Forelimb muscle (tissue), 1 donor: ENCODE data around the gene TADA2B. TPM values are rescaled to one million over a fixed set of nuclear protein-coding genes. Genes with fewer than 3 reads are reported as not detected.
"Not testable (repeated sequence)": the region's sequence is repeated elsewhere in the genome, so short reads cannot be mapped to it uniquely, and the experiment has no call there.

ENCODE experiments used
- DNase-seq: peaks from one replicate; pipeline ENCODE4 v3.0.0-alpha.2; 2013; ENCODE audit warnings: low read depth
- polyA plus RNA-seq: library from polyadenylated mRNA; unstranded; fragments of 120-200 nt; gene quantifications from one replicate; pipeline ENCODE4 v1.2.1, GENCODE V29; 2013; ENCODE audit not compliant: insufficient read length

The TADA2B gene
- polyA plus RNA-seq, 1 donor: 22.0 TPM

- DNase-seq: not testable (repeated sequence)
Measured at GRCh38 chr4:7079909-7080308, 36.7 kb downstream of the TADA2B start.

- no peak for DNase-seq
Measured at GRCh38 chr4:7083597-7084563, 40.7 kb downstream of the TADA2B start.

GRCh38 chr4:7084564-7084961 is 41.4 kb downstream of the TADA2B start:
- DNase-seq: not testable (repeated sequence)

- DNase-seq: no peak
Measured at GRCh38 chr4:7086384-7086783, 43.2 kb downstream of the TADA2B start.

- DNase-seq: no peak
Measured at GRCh38 chr4:7087036-7087435, 43.9 kb downstream of the TADA2B start.

GRCh38 chr4:7089213-7089986 is 46.2 kb downstream of the TADA2B start:
- DNase-seq: no peak

GRCh38 chr4:7092026-7092425 is 48.9 kb downstream of the TADA2B start:
- DNase-seq: no peak

- no peak for DNase-seq
Measured at GRCh38 chr4:7094916-7095315, 51.7 kb downstream of the TADA2B start.

- DNase-seq: no peak
Measured at GRCh38 chr4:7095611-7096155, 52.5 kb downstream of the TADA2B start.

- DNase-seq: no peak
Measured at GRCh38 chr4:7096236-7096635, 53.1 kb downstream of the TADA2B start.

GRCh38 chr4:7101692-7102515 is 58.7 kb downstream of the TADA2B start:
- DNase-seq: no peak

GRCh38 chr4:7102516-7102909 is 59.3 kb downstream of the TADA2B start:
- DNase-seq: not testable (repeated sequence)

GRCh38 chr4:7103031-7103606 is 59.9 kb downstream of the TADA2B start:
- DNase-seq: no peak

GRCh38 chr4:7103607-7104365 is 60.6 kb downstream of the TADA2B start:
- no peak for DNase-seq

- DNase-seq: no peak
Measured at GRCh38 chr4:7104366-7105031, 61.3 kb downstream of the TADA2B start.

- DNase-seq: no peak
Measured at GRCh38 chr4:7105276-7105675, 62.1 kb downstream of the TADA2B start.

- DNase-seq: no peak
Measured at GRCh38 chr4:7107166-7107905, 64.2 kb downstream of the TADA2B start.
